ENCODE results near the gene VAV2.

DNA sequence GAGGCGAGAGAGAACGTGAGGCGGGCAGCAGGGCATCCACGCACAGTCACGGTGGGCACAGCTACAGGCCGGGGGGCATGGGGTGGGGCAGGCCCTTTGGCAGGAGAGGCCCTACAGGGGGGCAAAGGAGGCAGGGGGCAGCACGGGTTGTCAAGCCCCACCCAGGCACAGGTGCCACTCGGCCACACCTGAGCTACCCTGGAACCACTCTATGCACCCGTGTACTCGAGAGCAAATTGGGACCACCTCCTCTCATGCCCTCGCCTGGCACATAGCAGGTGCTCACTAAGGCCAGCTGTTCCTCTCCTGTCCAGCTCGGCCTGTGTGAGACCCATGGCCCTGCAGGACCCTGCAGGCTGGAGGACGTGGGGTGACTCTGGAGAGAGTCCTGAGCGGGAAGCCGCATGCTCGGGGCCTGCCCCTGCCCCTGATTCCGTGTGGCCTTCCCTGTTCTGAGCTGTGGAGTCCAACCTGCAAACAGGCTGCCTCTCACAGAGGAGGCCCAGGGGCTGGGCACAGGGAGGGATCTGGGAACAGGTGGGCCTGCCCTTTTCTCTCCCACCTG is 222.5 kb downstream of the VAV2 start:
- TF ChIP-seq EP300 (IDR thresholded peaks at IDR 0.05; ENCODE audit: borderline replicate concordance) (no peak), TEAD4 (IDR thresholded peaks at IDR 0.05) (no peak), CREB1 (IDR thresholded peaks at IDR 0.05; ENCODE audit: low read depth) (no peak)
- TF ChIP-seq, protein P1, sequence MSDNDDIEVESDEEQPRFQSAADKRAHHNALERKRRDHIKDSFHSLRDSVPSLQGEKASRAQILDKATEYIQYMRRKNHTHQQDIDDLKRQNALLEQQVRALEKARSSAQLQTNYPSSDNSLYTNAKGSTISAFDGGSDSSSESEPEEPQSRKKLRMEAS (IDR thresholded peaks at IDR 0.05): no peak
